HG03175 (cell line): ENCODE results near the gene ZNF805.
A peak's percentile ranks its signal among the peaks of the same experiment; 100 is the strongest.
"Not testable (repeated sequence)": the region's sequence is repeated elsewhere in the genome, so short reads cannot be mapped to it uniquely, and the experiment has no call there.

Experiments used
- ATAC-seq: cut with Tn5 transposase; IDR thresholded peaks from one replicate; pipeline ENCODE4 v1.9.1; 2021; ENCODE audit warnings: mild to moderate bottlenecking, moderate library complexity; ENCODE audit not compliant: unreplicated experiment

Gene ZNF805

DNA sequence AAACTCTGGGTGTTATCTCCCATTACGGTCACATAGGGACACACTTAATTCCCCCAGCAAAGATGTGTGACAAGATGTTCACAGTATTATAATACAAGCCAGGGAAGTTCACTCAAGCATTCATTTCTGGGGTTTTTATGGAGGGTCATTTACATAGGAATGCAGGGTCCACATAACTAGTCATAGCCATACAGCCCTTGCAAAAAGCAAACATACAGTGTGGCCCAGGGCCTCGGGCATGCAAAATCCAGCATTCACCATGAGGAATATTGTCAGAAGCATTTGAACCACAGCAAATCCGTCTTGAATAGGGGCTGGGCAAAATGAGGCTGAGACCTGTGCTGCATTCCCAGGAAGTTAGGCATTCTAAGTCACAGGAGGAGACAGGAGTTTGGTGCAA lies 26.9 kb downstream of the ZNF805 start:
- ATAC-seq = no peak

DNA sequence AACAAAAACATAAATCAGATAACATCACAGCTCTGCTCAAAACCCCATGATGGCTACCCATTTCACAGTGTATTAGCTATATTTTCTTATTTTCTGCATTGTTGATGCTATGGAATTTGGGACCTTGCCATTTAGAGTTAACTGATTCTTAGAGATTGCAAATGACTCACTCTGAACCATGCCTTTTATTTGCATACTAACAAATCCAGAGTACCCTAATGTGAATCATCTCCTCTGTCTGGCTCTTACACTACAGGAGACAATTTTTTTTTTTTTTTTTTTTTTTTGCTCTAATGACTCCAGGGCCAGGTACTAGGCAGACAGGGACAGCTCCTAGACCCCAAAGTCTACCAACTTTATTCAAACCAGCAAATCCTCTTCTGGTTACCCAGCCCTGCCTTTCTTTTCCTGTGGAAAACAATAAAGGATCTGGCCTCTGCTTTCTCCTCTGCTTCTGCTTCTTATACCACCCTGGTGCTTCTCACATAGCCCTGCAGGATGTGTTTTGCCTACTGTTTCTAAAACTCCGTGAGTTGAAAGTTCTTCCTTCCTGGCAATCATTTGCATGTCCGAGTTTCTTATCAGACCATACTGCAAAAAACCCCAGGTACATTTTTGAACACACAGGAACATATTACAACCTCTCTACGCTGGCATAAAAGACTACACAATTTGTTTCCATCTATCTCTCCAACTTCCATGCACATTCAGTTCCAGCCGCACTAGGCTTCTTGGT lies 29.3 kb downstream of the ZNF805 start:
- ATAC-seq = no peak

DNA sequence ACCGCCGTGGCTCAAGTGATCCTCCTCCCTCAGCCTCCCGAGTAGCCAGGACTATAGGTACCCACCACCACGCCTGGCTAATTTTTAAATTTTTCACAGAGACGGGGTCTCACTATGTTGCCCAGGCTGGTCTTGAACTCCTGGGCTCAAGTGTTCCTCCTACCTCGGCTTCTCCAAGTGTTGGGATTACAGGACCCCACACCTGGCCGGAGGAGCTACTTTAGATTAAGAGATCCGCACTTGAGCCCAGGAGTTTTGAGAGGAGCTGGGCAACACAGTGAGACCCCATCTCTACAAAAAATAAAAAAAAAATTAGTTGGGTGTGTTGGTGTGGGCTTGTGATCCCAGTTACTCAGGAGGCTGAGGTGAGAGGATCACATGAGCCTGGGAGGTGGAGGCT lies 30.8 kb downstream of the ZNF805 start:
- ATAC-seq = no peak

DNA sequence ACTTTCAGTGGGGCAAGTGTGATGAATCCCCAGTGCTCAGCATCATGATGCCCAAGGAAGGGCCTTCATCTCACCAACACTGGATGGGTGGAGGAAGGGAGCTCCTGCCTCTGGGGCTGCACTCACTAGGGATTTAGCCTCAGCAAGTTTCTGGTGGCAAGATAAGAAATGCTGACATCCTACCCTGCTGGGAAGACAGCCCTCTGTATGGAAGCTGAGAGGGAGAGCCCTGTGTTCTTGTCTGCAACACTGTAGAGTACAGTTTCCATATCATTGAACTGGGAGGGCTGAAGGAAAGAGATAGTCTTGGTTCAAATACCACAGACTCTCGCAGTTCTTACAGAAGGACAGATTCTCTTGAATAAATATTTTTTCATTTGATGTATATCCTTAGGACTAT lies 32.6 kb downstream of the ZNF805 start:
- ATAC-seq = no peak

DNA sequence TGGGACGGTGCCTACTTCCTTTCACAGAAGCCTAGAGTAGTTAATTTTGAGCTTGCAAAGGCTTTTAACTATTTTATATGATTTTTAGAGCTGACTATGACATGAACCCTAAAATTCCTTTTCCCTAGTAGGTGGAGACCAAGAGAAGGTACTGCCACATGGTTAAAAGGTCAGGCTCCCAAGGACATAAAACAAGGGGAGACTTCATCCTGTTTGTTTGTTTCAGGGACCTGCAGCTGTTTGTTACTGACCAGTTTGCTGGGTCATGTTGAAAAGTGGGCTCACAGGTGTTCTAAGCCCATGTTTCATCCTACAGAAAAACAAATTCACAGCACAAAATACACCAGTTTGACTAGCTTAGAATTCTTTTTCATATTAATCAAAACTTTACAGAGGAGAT lies 36.0 kb downstream of the ZNF805 start:
- ATAC-seq = no peak

DNA sequence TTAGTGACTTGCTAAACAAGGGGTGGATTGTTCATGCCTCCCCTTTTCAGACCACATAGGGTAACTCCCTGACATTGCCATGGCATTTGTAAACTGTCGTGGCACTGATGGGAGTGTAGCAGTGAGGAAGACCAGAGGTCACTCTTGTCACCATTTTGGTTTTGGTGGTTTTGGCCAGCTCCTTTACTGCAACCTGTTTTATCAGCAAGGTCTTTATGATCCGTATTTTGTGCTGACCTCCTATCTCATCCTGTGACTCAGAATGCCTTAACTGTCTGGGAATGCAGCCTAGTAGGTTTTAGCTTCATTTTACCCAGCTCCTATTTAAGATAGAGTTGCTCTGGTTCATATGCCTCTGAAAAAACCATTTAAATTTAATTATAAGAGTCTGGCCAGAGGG lies 38.0 kb downstream of the ZNF805 start:
- ATAC-seq = not testable (repeated sequence)

DNA sequence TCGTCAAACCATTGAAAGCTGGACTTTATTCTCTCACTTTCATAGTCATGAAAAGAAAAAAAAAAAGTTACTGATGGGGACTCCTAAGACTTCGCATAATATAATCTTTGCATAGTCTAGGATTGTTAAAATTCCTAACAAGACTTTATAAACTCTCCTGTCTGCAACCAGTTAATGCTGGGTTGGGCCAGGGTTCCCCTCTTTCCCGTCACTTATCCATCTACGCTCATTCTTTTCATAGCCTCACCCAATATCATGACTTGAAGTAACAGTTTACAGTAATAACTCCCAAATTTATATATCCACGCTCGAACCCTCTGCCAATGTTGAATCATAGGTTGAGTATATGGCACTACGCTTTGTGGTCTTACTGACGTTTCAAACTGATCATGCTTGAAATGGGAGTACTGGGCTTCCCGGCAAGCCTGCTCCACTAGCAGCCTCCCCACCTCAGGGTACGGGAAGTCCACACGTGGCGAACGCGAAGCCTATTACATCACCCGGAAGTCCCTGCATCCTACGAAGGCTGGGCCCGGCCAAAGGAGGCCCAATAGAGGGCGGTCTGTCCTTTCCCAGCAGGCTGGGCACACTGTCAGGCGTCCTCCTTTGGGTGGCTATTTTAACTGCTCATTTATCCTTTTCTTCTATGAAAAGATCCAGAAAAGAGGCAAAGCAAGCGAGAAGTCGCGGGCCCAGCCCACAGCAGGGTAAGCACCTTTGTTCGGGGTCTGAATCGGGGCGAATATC lies 39.2 kb downstream of the ZNF805 start:
- peak; percentile 70 for ATAC-seq

DNA sequence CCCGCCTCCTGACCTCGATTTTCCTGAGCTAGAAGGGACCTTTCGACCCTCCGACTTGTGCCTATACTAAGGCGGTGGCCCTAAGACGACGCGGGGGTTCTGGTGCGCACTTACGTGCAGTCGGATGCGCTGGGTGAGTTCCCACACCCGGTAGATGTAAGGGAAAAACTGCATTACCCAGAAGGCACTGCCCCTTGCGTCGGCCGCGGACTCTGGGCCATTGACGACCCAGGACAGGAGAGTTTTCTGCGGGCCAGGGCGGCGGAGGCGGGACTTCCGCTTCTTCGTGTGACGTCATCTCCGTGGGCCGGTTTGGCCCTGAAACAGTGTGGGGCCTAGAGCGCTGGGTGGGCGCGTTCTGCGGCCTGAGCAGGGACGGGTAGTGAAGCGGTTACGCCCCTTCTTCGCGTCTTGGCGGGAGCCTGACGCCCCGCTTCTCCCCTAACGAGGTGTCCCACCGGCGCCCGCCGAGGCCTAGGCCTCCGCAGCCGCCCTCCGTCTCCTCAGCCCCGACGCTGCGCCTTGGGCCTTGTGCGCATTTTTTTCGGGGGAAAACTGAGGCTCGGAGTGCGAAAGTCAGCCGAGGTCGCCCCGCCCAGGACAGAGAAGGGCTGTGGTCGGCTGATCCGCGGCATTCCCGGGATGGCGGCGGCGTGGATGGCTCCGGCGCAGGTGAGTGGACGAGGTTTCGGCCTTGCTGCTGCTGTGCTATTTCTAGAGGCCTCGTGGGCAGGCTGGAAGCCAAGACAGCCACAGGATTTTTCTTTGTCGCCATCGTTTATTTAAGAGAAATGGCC lies 39.9 kb downstream of the ZNF805 start, which contains the start of gene ZNF460:
Gene ZNF460 (plus strand): TSS at position 321 of the 797 bp plus-strand sequence. CDS start 322 bp downstream, at position 643.
- peak; percentile 87 for ATAC-seq

DNA sequence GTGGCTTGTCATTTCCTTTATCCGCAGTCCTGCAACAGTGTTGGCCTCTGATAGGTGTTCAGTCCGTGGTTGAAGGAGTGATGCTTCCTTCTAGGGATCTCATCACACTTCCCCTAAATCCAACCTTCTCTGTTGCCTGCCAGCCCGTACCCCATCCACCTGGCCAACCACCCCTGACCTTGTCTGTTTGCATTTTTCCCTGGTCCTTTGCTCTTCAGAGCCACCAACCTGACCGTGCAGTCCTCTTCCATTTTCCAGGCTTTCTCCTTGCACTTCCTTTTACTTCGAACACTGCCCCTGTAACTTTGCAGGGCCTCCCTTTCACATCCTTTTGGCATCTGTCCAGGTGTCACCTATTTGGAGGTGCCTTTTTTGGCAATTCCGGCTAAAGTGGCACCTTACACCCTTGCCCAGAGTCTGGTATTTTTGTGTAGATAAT lies 40.5 kb downstream of the ZNF805 start:
- no peak for ATAC-seq

DNA sequence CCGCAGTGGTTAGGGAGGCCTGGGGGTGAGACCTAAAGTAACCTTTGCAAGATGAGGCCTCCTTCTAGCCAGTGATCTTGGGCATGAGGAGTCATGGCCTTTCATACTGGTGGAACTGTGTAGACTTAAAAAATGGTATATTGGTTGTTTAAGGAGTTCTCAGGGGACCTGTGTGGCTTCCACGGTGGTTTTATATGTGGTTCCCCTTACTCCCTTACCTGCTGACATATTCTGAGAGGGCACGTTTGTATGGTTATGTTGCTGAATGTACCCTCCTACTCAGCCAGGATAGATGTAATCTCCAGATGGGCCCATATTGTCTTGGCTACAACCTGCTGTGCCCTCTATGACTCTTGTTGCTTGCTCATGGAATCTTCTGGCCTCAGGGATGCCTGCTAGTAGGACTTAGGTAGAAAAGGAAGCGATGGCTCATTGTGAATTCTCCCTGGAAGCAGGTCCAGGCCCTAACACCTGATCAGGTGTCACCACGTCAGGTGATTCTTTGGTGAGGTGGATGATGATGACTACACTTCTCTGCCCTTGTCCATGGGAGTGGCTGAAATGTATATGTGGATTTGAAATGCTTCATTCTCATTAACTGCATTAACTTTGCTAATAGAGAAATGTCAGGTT lies 41.7 kb downstream of the ZNF805 start:
- no peak for ATAC-seq

DNA sequence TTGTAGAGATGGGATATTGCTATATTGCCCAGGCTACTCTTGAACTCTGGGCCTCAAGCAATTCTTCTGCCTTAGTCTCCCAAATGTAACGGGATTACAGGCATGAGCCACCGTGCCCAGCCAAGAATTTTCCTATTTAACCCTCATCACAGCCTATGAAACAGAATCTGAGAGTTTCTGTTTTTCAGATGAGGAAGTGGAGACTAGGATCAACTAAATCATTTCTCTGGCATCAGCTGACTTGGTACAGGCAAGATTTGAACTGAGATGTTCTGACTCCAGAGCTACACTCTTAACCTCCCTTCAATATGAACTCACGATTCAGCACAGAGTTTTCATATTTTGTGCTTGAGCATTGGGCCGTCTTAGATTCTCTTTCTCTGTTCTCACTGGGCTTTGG lies 47.9 kb downstream of the ZNF805 start:
- ATAC-seq = no peak

DNA sequence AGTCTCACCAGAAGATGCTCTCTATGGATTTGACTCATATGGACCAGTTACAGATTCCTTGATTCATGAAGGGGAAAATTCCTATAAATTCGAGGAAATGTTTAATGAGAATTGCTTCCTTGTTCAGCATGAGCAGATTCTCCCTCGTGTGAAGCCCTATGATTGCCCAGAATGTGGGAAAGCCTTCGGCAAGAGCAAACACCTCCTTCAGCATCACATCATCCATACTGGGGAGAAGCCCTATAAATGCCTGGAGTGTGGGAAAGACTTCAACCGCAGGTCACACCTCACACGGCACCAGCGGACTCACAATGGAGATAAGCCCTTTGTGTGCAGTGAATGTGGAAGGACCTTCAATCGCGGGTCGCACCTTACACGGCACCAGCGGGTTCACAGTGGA lies 50.5 kb downstream of the ZNF805 start:
- ATAC-seq = no peak

DNA sequence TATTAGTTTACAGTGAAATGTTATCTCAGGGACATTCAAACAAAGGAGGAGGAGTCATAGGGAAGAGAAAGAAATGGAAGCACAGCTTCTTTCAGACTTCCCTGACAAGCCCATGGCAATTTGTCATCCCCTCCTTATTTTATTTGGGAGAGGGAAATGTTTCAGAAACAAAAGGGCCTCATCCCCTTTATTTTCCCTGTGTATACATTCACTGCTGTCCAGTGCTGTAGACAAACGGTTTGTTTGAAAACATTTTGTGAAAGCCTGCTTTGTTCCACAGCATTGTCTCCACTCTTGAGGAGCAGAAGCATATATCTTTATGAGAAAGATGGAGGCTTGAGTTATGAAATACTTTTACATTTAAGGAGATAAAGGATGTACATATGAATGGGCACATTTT lies 52.1 kb downstream of the ZNF805 start:
- ATAC-seq = no peak

DNA sequence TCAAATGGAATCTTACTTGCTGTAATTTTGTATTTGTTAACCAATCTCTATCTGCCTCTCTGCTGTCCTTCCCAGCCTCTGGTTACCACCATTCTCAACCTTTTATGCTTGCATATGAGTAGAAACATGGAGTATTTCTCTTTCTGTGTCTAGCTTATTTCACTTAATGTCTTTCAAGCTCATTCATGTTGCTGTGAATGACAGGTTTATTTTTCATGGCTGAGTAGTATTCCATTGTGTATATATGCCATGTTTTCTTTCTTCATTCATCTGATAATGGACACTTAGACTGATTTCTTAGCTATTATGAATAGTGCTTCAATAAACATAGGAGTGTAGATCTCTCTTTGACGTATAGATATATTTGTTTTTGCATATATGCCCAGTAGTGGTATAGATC lies 53.3 kb downstream of the ZNF805 start:
- no peak for ATAC-seq

DNA sequence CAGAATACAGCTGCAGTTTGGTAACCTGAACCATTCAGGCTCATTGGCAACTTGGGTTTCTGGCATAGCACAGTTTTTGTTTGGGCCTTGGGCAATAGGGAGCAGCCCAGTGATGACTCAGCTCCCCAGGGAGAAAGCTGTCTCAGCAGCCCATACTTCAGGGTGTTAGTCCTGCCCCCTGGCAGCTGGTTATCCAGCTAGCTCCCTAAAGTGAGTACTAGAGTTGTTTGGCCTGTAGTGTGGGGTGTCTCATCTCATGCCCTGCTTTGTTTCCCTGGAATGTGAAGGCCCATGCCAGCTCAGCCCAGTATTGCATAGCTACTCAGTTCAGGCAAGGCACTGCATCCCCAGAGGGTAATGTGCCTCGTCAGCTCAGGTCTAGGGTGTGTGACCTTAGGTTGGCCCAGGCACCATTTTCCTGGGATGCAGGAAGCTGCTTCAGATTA lies 61.6 kb downstream of the ZNF805 start:
- ATAC-seq = no peak

DNA sequence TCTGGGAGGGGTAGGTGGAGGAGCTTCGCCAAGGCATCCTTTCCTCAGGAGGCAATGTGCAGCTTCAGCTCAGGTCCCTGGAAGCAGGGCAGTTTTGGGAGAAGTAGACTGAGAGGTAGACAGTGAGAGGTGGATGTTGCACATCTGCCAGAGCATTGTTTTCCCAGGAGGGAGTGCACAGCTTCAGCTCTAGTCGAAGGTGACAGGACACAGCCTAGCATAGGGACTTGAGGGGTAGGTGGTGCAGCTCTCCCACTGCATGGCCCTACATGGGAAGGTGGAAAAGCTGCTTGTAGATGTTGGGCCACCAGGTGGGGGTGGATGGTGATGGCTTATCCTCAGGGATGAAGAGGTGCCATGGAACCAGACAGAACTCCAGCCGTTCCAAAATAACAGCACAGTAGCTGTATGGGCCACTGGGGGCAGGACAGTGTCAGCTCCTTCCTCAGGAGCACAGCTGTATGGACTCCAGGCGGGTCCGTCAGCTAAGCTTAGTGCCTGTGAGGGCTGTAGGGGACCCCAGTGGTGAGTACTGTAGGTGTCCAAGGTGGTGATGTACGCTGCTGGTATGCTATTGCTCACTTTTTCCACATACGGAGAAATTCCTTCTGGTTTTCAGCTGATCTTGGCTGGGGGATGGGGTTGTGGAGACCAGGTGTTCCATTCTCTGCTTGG lies 62.4 kb downstream of the ZNF805 start:
- ATAC-seq = no peak
